Upper lobe of left lung (tissue), 6 donors: ENCODE data around the gene C2orf49. TPM values are rescaled to one million over a fixed set of nuclear protein-coding genes. Genes with fewer than 3 reads are reported as not detected.

Experiments
- ATAC-seq, 2 donors: fragments of 200-7000 bp; cut with Tn5 transposase; one replicate each; pipeline ENCODE4 v1.9.1; 2022; ENCODE audit warnings: mild to moderate bottlenecking in 2 of 2, moderate library complexity in 2 of 2; ENCODE audit not compliant: low FRiP score in 2 of 2
- DNase-seq, 2 donors: peaks; one replicate each; pipeline ENCODE4 v3.0.0-alpha.2; 2019 to 2020
- H3K27ac ChIP-seq, 4 donors: fragments of 200-600 bp; sonication (generic); one replicate each; pipeline ENCODE4 v1.5.1; 2016 to 2019
- H3K27me3 ChIP-seq, 4 donors: fragments of 200-600 bp; sonication (generic); one replicate each; pipeline ENCODE4 v1.5.1; 2017 to 2019
- H3K36me3 ChIP-seq, 4 donors: fragments of 200-600 bp; sonication (generic); one replicate each; pipeline ENCODE4 v1.5.1; 2016 to 2019
- H3K4me1 ChIP-seq, 4 donors: fragments of 200-600 bp; sonication (generic); one replicate each; pipeline ENCODE4 v1.5.1; 2018 to 2019
- H3K4me3 ChIP-seq, 4 donors: fragments of 200-600 bp; sonication (generic); one replicate each; pipeline ENCODE4 v1.5.1; 2017 to 2019; ENCODE audit warnings: mild to moderate bottlenecking in 2 of 4, moderate library complexity in 1 of 4
- H3K9me3 ChIP-seq, 4 donors: fragments of 200-600 bp; sonication (generic); one replicate each; pipeline ENCODE4 v1.5.1; 2018 to 2019
- CTCF ChIP-seq, 6 experiments: fragments of 450-650 bp in 4 of 6; fragments of 200-600 bp in 2 of 6; sonication (generic) in 2 of 6; IDR thresholded peaks; one replicate each; pipeline ENCODE4 v1.5.1; 2016 to 2019; ENCODE audit warnings: antibody characterized with exemption in 6 of 6
- EP300 ChIP-seq, 4 donors: sonication (generic); formaldehyde crosslinking; IDR thresholded peaks; one replicate each; pipeline ENCODE4 v1.5.1; 2017; ENCODE audit warnings: antibody characterized with exemption in 4 of 4, control low read depth in 2 of 4
- POLR2A ChIP-seq, 4 donors: fragments of 450-650 bp; IDR thresholded peaks; one replicate each; pipeline ENCODE4 v1.5.1; 2016 to 2017; ENCODE audit warnings: antibody characterized with exemption in 4 of 4, mild to moderate bottlenecking in 2 of 4
- POLR2AphosphoS5 ChIP-seq, 2 donors: sonication (generic); formaldehyde crosslinking; IDR thresholded peaks; one replicate each; pipeline ENCODE4 v1.5.1; 2017; ENCODE audit warnings: antibody characterized with exemption in 2 of 2
- WGBS, 2 donors: methylation state at CpG; one replicate each; pipeline ENCODE4 v1.1.5; 2017 to 2018; 5-methylcytosine and 5-hydroxymethylcytosine counted together
- total RNA-seq, 6 donors: library from RNA; depleted of rRNA in 4 of 6; stranded (reverse); fragments of >200 nt in 4 of 6; gene quantifications; one replicate each; pipeline versions ENCODE4 v1.1.0 to v1.2.1, GENCODE V29; 2016 to 2021
- donor health status: DM: no; HTN: no; CAD: no; lungs with moderate emphysema.
- donor health status: DM: no; HTN: yes; CAD: no; lungs with severe emphysema.

The C2orf49 gene
- total RNA-seq, 6 donors from 2014 or later, result 12.8 to 38.5 (median 13.5) TPM

GRCh38 chr2:105396254-105397024 is 59.1 kb downstream of the C2orf49 start:
- no peak for DNase-seq
- peaks cover 5 to 12% (median 9%) of the 10 kb centered on the region in 4 donors for H3K4me1 ChIP-seq
- 89 to 94% methylated on average over 12 of the region's 12 CpGs for WGBS, 2 donors
- no peak overlapping the region for H3K27ac ChIP-seq
- no peaks in the 10 kb centered on the region for H3K9me3 ChIP-seq
- TF ChIP-seq POLR2AphosphoS5 (IDR thresholded peaks at IDR 0.05) (no peak), EP300 (IDR thresholded peaks at IDR 0.05) (no peak), POLR2A (IDR thresholded peaks at IDR 0.05) (no peak), CTCF (IDR thresholded peaks at IDR 0.05) (no peak)
- H3K4me3 ChIP-seq, result no peak overlapping the region
- ATAC-seq, result peak in 1 of 2 donors; percentile 84
- no peaks in the 10 kb centered on the region for H3K36me3 ChIP-seq
- peaks cover 0 to 16% (median 10%) of the 10 kb centered on the region in 4 donors for H3K27me3 ChIP-seq

- Histone ChIP-seq H3K36me3 (no peaks in the 10 kb centered on the region), H3K27ac (no peak overlapping the region), H3K27me3 (peaks cover 0 to 16% (median 10%) of the 10 kb centered on the region in 4 donors), H3K4me1 (peaks cover 5 to 12% (median 9%) of the 10 kb centered on the region in 4 donors), H3K9me3 (no peaks in the 10 kb centered on the region), H3K4me3 (no peak overlapping the region)
- 92 to 96% methylated on average over 13 of the region's 13 CpGs for WGBS, 2 donors
- ATAC-seq (no peak), DNase-seq (no peak)
- no peak for TF ChIP-seq POLR2A (IDR thresholded peaks at IDR 0.05)
- no peak for TF ChIP-seq POLR2AphosphoS5 (IDR thresholded peaks at IDR 0.05)
- no peak for TF ChIP-seq CTCF (IDR thresholded peaks at IDR 0.05)
- TF ChIP-seq EP300 (IDR thresholded peaks at IDR 0.05), result no peak
These were observed 59.8 kb downstream of the C2orf49 start for GRCh38 chr2:105397025-105397722.

GRCh38 chr2:105397953-105398335 is 60.6 kb downstream of the C2orf49 start:
- Histone ChIP-seq H3K9me3 (no peaks in the 10 kb centered on the region), H3K27ac (peak overlapping the region in 3 of 4 donors; percentile 61 to 73 (median 71)), H3K4me1 (peaks cover 5 to 12% (median 9%) of the 10 kb centered on the region in 4 donors), H3K4me3 (peak overlapping the region in 3 of 4 donors; percentile 46 to 58 (median 54)), H3K27me3 (peaks cover 0 to 16% (median 10%) of the 10 kb centered on the region in 4 donors), H3K36me3 (no peaks in the 10 kb centered on the region)
- no peak for DNase-seq
- TF ChIP-seq POLR2AphosphoS5 (IDR thresholded peaks at IDR 0.05) (no peak), CTCF (IDR thresholded peaks at IDR 0.05) (no peak), POLR2A (IDR thresholded peaks at IDR 0.05) (no peak), EP300 (IDR thresholded peaks at IDR 0.05) (no peak)
- ATAC-seq, result no peak
- 51 to 55% methylated on average over 6 of the region's 6 CpGs for WGBS, 2 donors

- peaks cover 5 to 15% (median 9%) of the 10 kb centered on the region in 4 donors for H3K4me1 ChIP-seq
- TF ChIP-seq POLR2AphosphoS5 (IDR thresholded peaks at IDR 0.05), result peak in 1 of 2 donors; percentile 27
- TF ChIP-seq EP300 (IDR thresholded peaks at IDR 0.05), result no peak
- peak in 2 of 4 donors; percentile 19 to 27 for TF ChIP-seq POLR2A (IDR thresholded peaks at IDR 0.05)
- TF ChIP-seq CTCF (IDR thresholded peaks at IDR 0.05), result peak; percentile 28 to 66 (median 46)
- no peaks in the 10 kb centered on the region for H3K36me3 ChIP-seq
- peak within 1 kb of the TSS; percentile 46 to 58 (median 54) for H3K4me3 ChIP-seq
- peak within 1 kb of the TSS; percentile 61 to 79 (median 72) for H3K27ac ChIP-seq
- ATAC-seq (peak; percentile 77 to 94), DNase-seq (peak; percentile 38 to 92)
- H3K27me3 ChIP-seq, result peaks cover 0 to 16% (median 10%) of the 10 kb centered on the region in 4 donors
- no peaks in the 10 kb centered on the region for H3K9me3 ChIP-seq
- 8 to 10% methylated on average over 29 to 65 of the region's 74 CpGs for WGBS, 2 donors
These were observed 61.2 kb downstream of the C2orf49 start, which contains the start of gene FHL2 for GRCh38 chr2:105398336-105399206. FHL2 (minus strand) TSS chr2:105399051; CDS start chr2:105386516, 12,535 bp downstream.
